HEK293 (cell line): ENCODE data around the gene TMEM213.

Experiments used
- CTCF ChIA-PET: fragments of 350-600 bp; formaldehyde crosslinking; extraction: SDS; loops from one replicate; lab custom pipeline; 2021; ENCODE audit warnings: antibody characterized with exemption; lab: Yijun Ruan, JAX
- POLR2A ChIA-PET: fragments of 300-600 bp; formaldehyde crosslinking; extraction: SDS; loops from one replicate; lab custom pipeline; 2020; ENCODE audit warnings: antibody characterized with exemption, inconsistent platforms; lab: Yijun Ruan, JAX
- H3K27ac ChIP-seq: fragments of 200-500 bp; sonication (Bioruptor generic); 2 replicates; pipeline ENCODE4 v1.5.1; 2014; ENCODE audit warnings: low read depth, low read length, control low read depth, inconsistent platforms; ENCODE audit errors: extremely low read depth
- H3K36me3 ChIP-seq, 2 experiments: fragments of 200-500 bp in 1 of 2; sonication (Bioruptor generic) in 1 of 2; 1 replicate in 1 of 2; 2 replicates in 1 of 2; pipeline ENCODE4 v1.5.1; 2014 to 2017; ENCODE audit warnings: inconsistent platforms in 2 of 2, low read length in 2 of 2; ENCODE audit not compliant: control insufficient read depth in 2 of 2, insufficient read depth in 1 of 2
- H3K4me1 ChIP-seq: fragments of 200-500 bp; sonication (Bioruptor generic); 2 replicates; pipeline ENCODE4 v1.5.1; 2014; ENCODE audit warnings: mild to moderate bottlenecking, low read length, inconsistent platforms; ENCODE audit not compliant: control insufficient read depth, insufficient read depth
- H3K4me3 ChIP-seq: 2 replicates; pipeline ENCODE4 v1.5.1; 2011; ENCODE audit warnings: low read depth, mild to moderate bottlenecking, control low read depth, low read length, moderate library complexity
- H3K9me3 ChIP-seq: fragments of 200-500 bp; sonication (Bioruptor generic); 2 replicates; pipeline ENCODE4 v1.5.1; 2014; ENCODE audit warnings: low read depth, low read length, inconsistent platforms; ENCODE audit not compliant: control insufficient read depth, insufficient read depth
- CTCF ChIP-seq: fragments of 450-650 bp; formaldehyde crosslinking; IDR thresholded peaks from 2 replicates; pipeline ENCODE4 v1.5.1; 2016; ENCODE audit warnings: missing biosample characterization, missing genetic modification characterization
- EGR2 ChIP-seq: fragments of 450-650 bp; formaldehyde crosslinking; IDR thresholded peaks from 2 replicates; pipeline ENCODE4 v1.5.1; 2016; ENCODE audit warnings: low read depth, missing biosample characterization, missing genetic modification characterization
- INSM2 ChIP-seq: fragments of 450-650 bp; formaldehyde crosslinking; IDR thresholded peaks from 2 replicates; pipeline ENCODE4 v1.5.1; 2016; ENCODE audit warnings: missing biosample characterization, missing genetic modification characterization
- KLF17 ChIP-seq: fragments of 450-650 bp; formaldehyde crosslinking; IDR thresholded peaks from 2 replicates; pipeline ENCODE4 v1.5.1; 2016; ENCODE audit warnings: missing biosample characterization, missing genetic modification characterization
- PRDM10 ChIP-seq: fragments of 450-650 bp; formaldehyde crosslinking; IDR thresholded peaks from 2 replicates; pipeline ENCODE4 v1.5.1; 2016; ENCODE audit warnings: missing biosample characterization, missing genetic modification characterization
- ZFHX2 ChIP-seq: fragments of 450-650 bp; formaldehyde crosslinking; conservative IDR thresholded peaks from 2 replicates; pipeline ENCODE4 v1.5.1; 2016; ENCODE audit warnings: missing biosample characterization, missing genetic modification characterization
- ZNF132 ChIP-seq: fragments of 450-650 bp; formaldehyde crosslinking; IDR thresholded peaks from 2 replicates; pipeline ENCODE4 v1.5.1; 2017; ENCODE audit warnings: missing biosample characterization, missing genetic modification characterization, borderline replicate concordance
- ZNF146 ChIP-seq: fragments of 450-650 bp; formaldehyde crosslinking; IDR thresholded peaks from 2 replicates; pipeline ENCODE4 v1.5.1; 2016; ENCODE audit warnings: missing biosample characterization, missing genetic modification characterization
- ZNF26 ChIP-seq: fragments of 450-650 bp; formaldehyde crosslinking; IDR thresholded peaks from 2 replicates; pipeline ENCODE4 v1.5.1; 2016; ENCODE audit warnings: missing biosample characterization, missing genetic modification characterization
- ZNF292 ChIP-seq: fragments of 450-650 bp; formaldehyde crosslinking; IDR thresholded peaks from 2 replicates; pipeline ENCODE4 v1.5.1; 2016; ENCODE audit warnings: low read depth, missing biosample characterization, missing genetic modification characterization, borderline replicate concordance
- ZNF324 ChIP-seq: fragments of 450-650 bp; formaldehyde crosslinking; IDR thresholded peaks from 2 replicates; pipeline ENCODE4 v1.5.1; 2016; ENCODE audit warnings: missing biosample characterization, missing genetic modification characterization
- ZNF449 ChIP-seq: fragments of 450-650 bp; formaldehyde crosslinking; IDR thresholded peaks from 2 replicates; pipeline ENCODE4 v1.5.1; 2017; ENCODE audit warnings: missing biosample characterization, mild to moderate bottlenecking, missing genetic modification characterization, moderate library complexity
- ZNF521 ChIP-seq: fragments of 450-650 bp; formaldehyde crosslinking; IDR thresholded peaks from 2 replicates; pipeline ENCODE4 v1.5.1; 2017; ENCODE audit warnings: missing biosample characterization, mild to moderate bottlenecking, missing genetic modification characterization
- ZNF596 ChIP-seq: fragments of 450-650 bp; IDR thresholded peaks from 2 replicates; pipeline ENCODE4 v1.5.0; 2018; ENCODE audit warnings: missing biosample characterization, mild to moderate bottlenecking, missing genetic modification characterization, moderate library complexity
- ZNF621 ChIP-seq: fragments of 450-650 bp; formaldehyde crosslinking; IDR thresholded peaks from 2 replicates; pipeline ENCODE4 v1.5.1; 2017; ENCODE audit warnings: missing biosample characterization, missing genetic modification characterization
- ZNF639 ChIP-seq: fragments of 450-650 bp; formaldehyde crosslinking; IDR thresholded peaks from 2 replicates; pipeline ENCODE4 v1.5.1; 2016; ENCODE audit warnings: missing biosample characterization, missing genetic modification characterization

Gene TMEM213

GRCh38 chr7:138756591-138757242 is 41.1 kb upstream of the TMEM213 start (continued):
- TF ChIP-seq ZNF26 (no peak), INSM2 (tag by site-specific recombination) (no peak), ZNF639 (no peak), ZNF324 (tag by site-specific recombination) (no peak), ZNF596 (tag by site-specific recombination) (no peak), CTCF (tag by site-specific recombination) (no peak), ZNF292 (tag by site-specific recombination) (no peak), ZNF449 (no peak), PRDM10 (no peak), ZNF521 (tag by site-specific recombination) (no peak), ZNF132 (tag by site-specific recombination) (no peak), ZNF621 (tag by site-specific recombination) (no peak)
- TF ChIP-seq, all 188 proteins: peak for 0

GRCh38 chr7:138768241-138768640 is 29.6 kb upstream of the TMEM213 start:
- ChIA-PET CTCF (interaction anchor here (1.2 kb wide), 1 partner anchor 307 kb away, joined by 3 read pairs; no protein-coding TSS in a partner anchor), POLR2A (no interaction called here)
- H3K9me3 ChIP-seq, result no peaks in the 10 kb centered on the region

More at GRCh38 chr7:138768241-138768640, 29.6 kb upstream of the TMEM213 start:
- Histone ChIP-seq H3K36me3 (no peaks in the 10 kb centered on the region), H3K27ac (no peak overlapping the region), H3K4me1 (no peaks in the 10 kb centered on the region), H3K4me3 (no peak overlapping the region)
- TF ChIP-seq EGR2 (tag by site-specific recombination), result peak; percentile 97
- no peak for TF ChIP-seq ZNF146 (tag by site-specific recombination)
- TF ChIP-seq KLF17 (tag by site-specific recombination), result no peak
- peak; percentile 89 for TF ChIP-seq ZFHX2
- TF ChIP-seq, all 188 proteins: peak for 2
